H9 (cell line): ENCODE results near the gene FOXF1. TPM values are rescaled to one million over a fixed set of nuclear protein-coding genes. Genes with fewer than 3 reads are reported as not detected.

Source experiments
- DNase-seq: peaks from one replicate; pipeline ENCODE4 v3.0.0-alpha.2; 2017
- H2AFZ ChIP-seq: one replicate; pipeline ENCODE4 v1.6.1; 2013; ENCODE audit warnings: mild to moderate bottlenecking, low read length, control low read depth, moderate library complexity
- H2AK5ac ChIP-seq: 2 replicates; pipeline ENCODE4 v1.6.1; 2013; ENCODE audit warnings: low read length, control low read depth, mixed read lengths; ENCODE audit not compliant: insufficient read length
- H2BK120ac ChIP-seq: one replicate; pipeline ENCODE4 v1.6.1; 2013; ENCODE audit warnings: low read depth, mild to moderate bottlenecking, low read length, control low read depth, inconsistent platforms; ENCODE audit not compliant: poor library complexity, severe bottlenecking
- H2BK12ac ChIP-seq: 2 replicates; pipeline ENCODE4 v1.6.1; 2013; ENCODE audit warnings: low read length, control low read depth, mixed read lengths, low read depth; ENCODE audit not compliant: insufficient read length
- H2BK15ac ChIP-seq: 2 replicates; pipeline ENCODE4 v1.6.1; 2013; ENCODE audit warnings: low read depth, low read length, control low read depth
- H2BK20ac ChIP-seq: one replicate; pipeline ENCODE4 v1.6.1; 2013; ENCODE audit warnings: low read depth, mild to moderate bottlenecking, low read length, control low read depth, inconsistent platforms; ENCODE audit not compliant: poor library complexity, severe bottlenecking
- H2BK5ac ChIP-seq: 2 replicates; pipeline ENCODE4 v1.6.1; 2013; ENCODE audit warnings: low read length, control low read depth, mixed read lengths; ENCODE audit not compliant: insufficient read length
- H3K14ac ChIP-seq: 2 replicates; pipeline ENCODE4 v1.6.1; 2013; ENCODE audit warnings: low read length, control low read depth; ENCODE audit not compliant: insufficient read depth
- H3K18ac ChIP-seq: 2 replicates; pipeline ENCODE4 v1.6.1; 2013; ENCODE audit warnings: low read depth, mild to moderate bottlenecking, mixed read lengths, low read length, control low read depth; ENCODE audit not compliant: insufficient read length
- H3K23ac ChIP-seq: 2 replicates; pipeline ENCODE4 v1.6.1; 2013; ENCODE audit warnings: low read length, control low read depth, mixed read lengths, low read depth; ENCODE audit not compliant: insufficient read length
- H3K23me2 ChIP-seq: 2 replicates; pipeline ENCODE4 v1.6.1; 2013; ENCODE audit warnings: low read depth, mild to moderate bottlenecking, mixed read lengths, low read length, control low read depth; ENCODE audit not compliant: insufficient read length, poor library complexity, severe bottlenecking
- H3K27ac ChIP-seq: 2 replicates; pipeline ENCODE4 v1.5.1; 2013; ENCODE audit warnings: low read length, control low read depth, mixed read lengths, low read depth; ENCODE audit not compliant: insufficient read length
- H3K27me3 ChIP-seq: 2 replicates; pipeline ENCODE4 v1.6.1; 2013; ENCODE audit warnings: low read length, control low read depth, inconsistent platforms; ENCODE audit not compliant: insufficient read depth
- H3K4ac ChIP-seq: 2 replicates; pipeline ENCODE4 v1.6.1; 2013; ENCODE audit warnings: low read depth, mild to moderate bottlenecking, control low read depth, inconsistent platforms, low read length, moderate library complexity
- H3K4me1 ChIP-seq: 2 replicates; pipeline ENCODE4 v1.6.1; 2013; ENCODE audit warnings: low read length, control low read depth, inconsistent platforms; ENCODE audit not compliant: insufficient read depth
- H3K4me2 ChIP-seq: 2 replicates; pipeline ENCODE4 v1.6.1; 2013; ENCODE audit warnings: low read length, control low read depth, mixed read lengths; ENCODE audit not compliant: insufficient read length, insufficient read depth
- H3K56ac ChIP-seq: 2 replicates; pipeline ENCODE4 v1.6.1; 2013; ENCODE audit warnings: low read depth, mild to moderate bottlenecking, mixed read lengths, low read length, control low read depth; ENCODE audit not compliant: insufficient read length
- H3K79me1 ChIP-seq: 2 replicates; pipeline ENCODE4 v1.6.1; 2013; ENCODE audit warnings: low read depth, mild to moderate bottlenecking, moderate library complexity, low read length, control low read depth, inconsistent platforms; ENCODE audit not compliant: insufficient read depth, poor library complexity, severe bottlenecking
- H3K79me2 ChIP-seq: 2 replicates; pipeline ENCODE4 v1.6.1; 2013; ENCODE audit warnings: low read length, control low read depth, inconsistent platforms; ENCODE audit not compliant: insufficient read depth
- H3K9ac ChIP-seq: 2 replicates; pipeline ENCODE4 v1.6.1; 2013; ENCODE audit warnings: low read length, control low read depth, mixed read lengths; ENCODE audit not compliant: insufficient read length; ENCODE audit errors: extremely low read depth
- H3K9me3 ChIP-seq: one replicate; pipeline ENCODE4 v1.6.1; 2013; ENCODE audit warnings: low read depth, low read length, inconsistent platforms; ENCODE audit not compliant: control insufficient read depth
- H3T11ph ChIP-seq: one replicate; pipeline ENCODE4 v1.6.1; 2013; ENCODE audit warnings: mild to moderate bottlenecking, low read length, control low read depth, inconsistent platforms
- H4K20me1 ChIP-seq: one replicate; pipeline ENCODE4 v1.6.1; 2013; ENCODE audit not compliant: control insufficient read depth, insufficient read length, insufficient read depth
- H4K5ac ChIP-seq: 2 replicates; pipeline ENCODE4 v1.6.1; 2013; ENCODE audit warnings: low read depth, mild to moderate bottlenecking, mixed read lengths, low read length, control low read depth; ENCODE audit not compliant: insufficient read length
- H4K8ac ChIP-seq: replicated peaks from 2 replicates; pipeline ENCODE4 v1.6.1; 2013; ENCODE audit warnings: low read length, control low read depth, mixed read lengths, low read depth; ENCODE audit not compliant: insufficient read length
- H4K91ac ChIP-seq: 2 replicates; pipeline ENCODE4 v1.6.1; 2013; ENCODE audit warnings: low read depth, mild to moderate bottlenecking, moderate library complexity, mixed read lengths, low read length, control low read depth; ENCODE audit not compliant: insufficient read length
- H3K27ac Mint-ChIP-seq, 3 experiments: 2 replicates in 2 of 3; 3 replicates in 1 of 3; pipeline ENCODE4 v1.8.0; 2020 to 2021; ENCODE audit warnings: mixed read lengths in 3 of 3, mild to moderate bottlenecking in 1 of 3, moderate library complexity in 1 of 3
- H3K27me3 Mint-ChIP-seq: 2 replicates; pipeline ENCODE4 v1.8.0; 2021; ENCODE audit warnings: low read depth, mild to moderate bottlenecking, moderate library complexity, mixed read lengths
- H3K36me3 Mint-ChIP-seq, 3 experiments: 2 replicates in 2 of 3; 3 replicates in 1 of 3; pipeline ENCODE4 v1.8.0; 2020 to 2021; ENCODE audit warnings: low read depth in 3 of 3, mixed read lengths in 3 of 3; ENCODE audit not compliant: insufficient read depth in 1 of 3
- H3K4me1 Mint-ChIP-seq, 2 experiments: 2 replicates each; pipeline ENCODE4 v1.8.0; 2020; ENCODE audit warnings: mixed read lengths in 2 of 2
- H3K4me3 Mint-ChIP-seq, 2 experiments: 2 replicates in 1 of 2; 3 replicates in 1 of 2; pipeline ENCODE4 v1.8.0; 2020 to 2021; ENCODE audit warnings: mild to moderate bottlenecking in 2 of 2, mixed read lengths in 2 of 2, moderate library complexity in 1 of 2
- H3K9me3 Mint-ChIP-seq, 2 experiments: 2 replicates in 1 of 2; 3 replicates in 1 of 2; pipeline ENCODE4 v1.8.0; 2020; ENCODE audit warnings: mild to moderate bottlenecking in 2 of 2, mixed read lengths in 2 of 2, moderate library complexity in 1 of 2
- WGBS: extraction: QIAGEN DNeasy Blood & Tissue Kit; methylation state at CpG from one replicate; pipeline ENCODE4 v1.1.7; 2013; ENCODE audit warnings: missing lambda C conversion rate, low lambda C conversion rate, mixed read lengths; ENCODE audit not compliant: insufficient read length; ENCODE audit errors: extremely low coverage; 5-methylcytosine and 5-hydroxymethylcytosine counted together
- total RNA-seq: library from RNA; stranded (reverse); gene quantifications from 2 replicates; pipeline ENCODE4 v1.2.1, GENCODE V29; 2021
- TF ChIP-seq, protein P1 (sequence below): fragments of 200-600 bp; sonication (generic); conservative IDR thresholded peaks from 3 replicates; pipeline ENCODE4 v1.8.0; 2021; ENCODE audit warnings: antibody characterized with exemption, mild to moderate bottlenecking

Gene FOXF1
- total RNA-seq, 1 experiment from 2014 or later = not detected

DNA sequence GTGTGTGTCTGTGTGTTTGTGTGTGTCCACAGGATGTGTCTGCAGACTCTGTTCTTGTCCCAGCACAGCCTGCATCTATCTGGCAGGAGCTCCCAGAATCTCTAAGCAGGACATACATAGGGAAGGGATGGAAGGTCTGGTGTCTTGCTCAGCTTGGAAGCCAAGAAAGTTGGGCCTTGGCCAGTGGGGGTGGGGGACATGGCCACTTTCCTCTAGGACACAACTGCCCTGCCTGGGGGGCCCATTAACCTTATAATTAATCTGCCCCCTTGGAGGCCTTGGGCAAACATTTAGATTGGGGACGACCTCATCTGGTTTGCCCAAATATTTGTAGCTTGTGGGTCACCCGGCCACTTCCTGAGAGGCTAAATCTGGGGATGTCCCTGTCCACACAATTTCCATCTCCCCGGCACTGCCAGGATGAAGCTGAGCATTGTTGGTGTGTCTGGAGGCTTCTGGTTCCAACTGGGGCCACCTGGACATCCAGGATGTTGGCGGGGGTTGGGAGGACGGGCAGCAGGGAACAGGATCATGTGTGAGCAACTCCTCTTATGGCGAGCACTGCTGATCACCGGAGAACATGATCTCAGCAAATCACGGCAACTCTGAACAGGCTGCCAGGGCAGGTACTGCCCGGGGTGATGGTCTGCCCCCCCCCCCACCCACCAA is 17.2 kb upstream of the FOXF1 start:
- H3K9me3 Mint-ChIP-seq = peaks cover 0 to 2% of the 10 kb centered on the region in 2 experiments; a peak in 1 of 5 replicates

More for the DNA sequence above, 17.2 kb upstream of the FOXF1 start:
- peaks cover 77% of the 10 kb centered on the region for H3K27me3 ChIP-seq
- no peak overlapping the region for H3K4me2 ChIP-seq
- Mint-ChIP-seq H3K4me3 (no peak overlapping the region), H3K27me3 (peaks cover 99% of the 10 kb centered on the region), H3K36me3 (no peaks in the 10 kb centered on the region; a peak in 1 of 7 replicates), H3K4me1 (peaks cover 13 to 37% of the 10 kb centered on the region in 2 experiments), H3K27ac (no peak overlapping the region)
- H4K5ac ChIP-seq = no peak overlapping the region
- H2BK12ac ChIP-seq = no peak overlapping the region
- H2AK5ac ChIP-seq = no peak overlapping the region
- no peak overlapping the region for H3K9ac ChIP-seq
- H3K18ac ChIP-seq = no peak overlapping the region
- no peak overlapping the region for H4K91ac ChIP-seq
- no peak overlapping the region for H3K56ac ChIP-seq
- H3K27ac ChIP-seq = no peak overlapping the region
- DNase-seq = no peak
- H3K79me2 ChIP-seq = no peaks in the 10 kb centered on the region
- H4K8ac ChIP-seq = no peak overlapping the region
- H2BK120ac ChIP-seq = no peak overlapping the region
- H2BK5ac ChIP-seq = no peak overlapping the region
- H3K4ac ChIP-seq = no peak overlapping the region
- no peaks in the 10 kb centered on the region for H3K9me3 ChIP-seq
- H3K4me1 ChIP-seq = no peaks in the 10 kb centered on the region
- TF ChIP-seq, protein P1, sequence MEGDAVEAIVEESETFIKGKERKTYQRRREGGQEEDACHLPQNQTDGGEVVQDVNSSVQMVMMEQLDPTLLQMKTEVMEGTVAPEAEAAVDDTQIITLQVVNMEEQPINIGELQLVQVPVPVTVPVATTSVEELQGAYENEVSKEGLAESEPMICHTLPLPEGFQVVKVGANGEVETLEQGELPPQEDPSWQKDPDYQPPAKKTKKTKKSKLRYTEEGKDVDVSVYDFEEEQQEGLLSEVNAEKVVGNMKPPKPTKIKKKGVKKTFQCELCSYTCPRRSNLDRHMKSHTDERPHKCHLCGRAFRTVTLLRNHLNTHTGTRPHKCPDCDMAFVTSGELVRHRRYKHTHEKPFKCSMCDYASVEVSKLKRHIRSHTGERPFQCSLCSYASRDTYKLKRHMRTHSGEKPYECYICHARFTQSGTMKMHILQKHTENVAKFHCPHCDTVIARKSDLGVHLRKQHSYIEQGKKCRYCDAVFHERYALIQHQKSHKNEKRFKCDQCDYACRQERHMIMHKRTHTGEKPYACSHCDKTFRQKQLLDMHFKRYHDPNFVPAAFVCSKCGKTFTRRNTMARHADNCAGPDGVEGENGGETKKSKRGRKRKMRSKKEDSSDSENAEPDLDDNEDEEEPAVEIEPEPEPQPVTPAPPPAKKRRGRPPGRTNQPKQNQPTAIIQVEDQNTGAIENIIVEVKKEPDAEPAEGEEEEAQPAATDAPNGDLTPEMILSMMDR = no peak
- H3T11ph ChIP-seq = no peak overlapping the region
- no peak overlapping the region for H3K23ac ChIP-seq
- no peak overlapping the region for H2AFZ ChIP-seq
- WGBS = no CpG with 5 or more reads among the region's 9 CpGs
- H2BK20ac ChIP-seq = no peak overlapping the region
- no peaks in the 10 kb centered on the region for H3K23me2 ChIP-seq
- no peak overlapping the region for H3K14ac ChIP-seq
- no peaks in the 10 kb centered on the region for H4K20me1 ChIP-seq
- H3K79me1 ChIP-seq = no peaks in the 10 kb centered on the region
- H2BK15ac ChIP-seq = no peak overlapping the region
